ENCODE data around the gene NTM.
A peak's percentile ranks its signal among the peaks of the same experiment; 100 is the strongest.

Gene NTM

GRCh38 chr11:131957875-131958274, 587.5 kb downstream of the NTM start (continued):
- TF ChIP-seq ZNF792 (tag by site-specific recombination; IDR thresholded peaks at IDR 0.05) (no peak), ZNF302 (tag by site-specific recombination; IDR thresholded peaks at IDR 0.05; ENCODE audit: low read depth) (no peak), ZFP69B (tag by site-specific recombination; IDR thresholded peaks at IDR 0.05) (no peak), ATF2 (tag by site-specific recombination; IDR thresholded peaks at IDR 0.05; ENCODE audit: low read depth) (0 out of 2 replicates have a peak, but pooled peaks have one; percentile 23), ZNF544 (tag by site-specific recombination; IDR thresholded peaks at IDR 0.05) (no peak), ZNF248 (tag by site-specific recombination; IDR thresholded peaks at IDR 0.05) (no peak), ZBTB8A (tag by site-specific recombination; IDR thresholded peaks at IDR 0.05) (peak; percentile 38; the same call in 1 of the 2 replicates), ZNF600 (tag by site-specific recombination; IDR thresholded peaks at IDR 0.05) (no peak), KLF1 (tag by site-specific recombination; IDR thresholded peaks at IDR 0.05) (no peak), ZNF280D (tag by site-specific recombination; IDR thresholded peaks at IDR 0.05) (no peak), ZNF223 (tag by site-specific recombination; IDR thresholded peaks at IDR 0.05) (no peak), ZNF169 (tag by site-specific recombination; IDR thresholded peaks at IDR 0.05) (no peak), ZNF404 (tag by site-specific recombination; IDR thresholded peaks at IDR 0.05) (no peak), ZBTB7A (tag by site-specific recombination; IDR thresholded peaks at IDR 0.05; ENCODE audit: low read depth) (no peak), ZSCAN23 (tag by site-specific recombination; IDR thresholded peaks at IDR 0.05) (no peak), ZNF776 (tag by site-specific recombination; IDR thresholded peaks at IDR 0.05; ENCODE audit: borderline replicate concordance) (no peak), PRDM4 (tag by site-specific recombination; IDR thresholded peaks at IDR 0.05) (peak; percentile 57), ZNF473 (tag by site-specific recombination; IDR thresholded peaks at IDR 0.05) (no peak), GLI2 (tag by site-specific recombination; IDR thresholded peaks at IDR 0.05; ENCODE audit: borderline replicate concordance, low read depth) (peak; percentile 67; the same call in 1 of the 2 replicates), KLF7 (tag by site-specific recombination; IDR thresholded peaks at IDR 0.05; ENCODE audit: borderline replicate concordance) (no peak), ZNF549 (tag by site-specific recombination; IDR thresholded peaks at IDR 0.05) (no peak), SP2 (tag by site-specific recombination; IDR thresholded peaks at IDR 0.05) (no peak), ZNF148 (tag by site-specific recombination; IDR thresholded peaks at IDR 0.05; ENCODE audit: borderline replicate concordance) (no peak), EGR2 (tag by site-specific recombination; IDR thresholded peaks at IDR 0.05; ENCODE audit: low read depth) (no peak), ZNF16 (tag by site-specific recombination; IDR thresholded peaks at IDR 0.05; ENCODE audit: low read depth) (no peak), ZNF501 (tag by site-specific recombination; IDR thresholded peaks at IDR 0.05) (no peak), ZNF274 (IDR thresholded peaks at IDR 0.05; ENCODE audit: low read length) (no peak), ZNF274 (tag by site-specific recombination; IDR thresholded peaks at IDR 0.05; ENCODE audit: borderline replicate concordance) (no peak), INSM2 (tag by site-specific recombination; IDR thresholded peaks at IDR 0.05) (no peak), PBX3 (CRISPR knock-in tag; IDR thresholded peaks at IDR 0.05) (no peak)

Data from HEK293 (cell line).